GM12864 (cell line): Measurements from ENCODE around the gene HSPA12A.

ENCODE experiments used
- DNase-seq: peaks from one replicate; pipeline ENCODE4 v3.0.0-alpha.2; 2011; ENCODE audit warnings: low read depth
- H3K4me3 ChIP-seq: 2 replicates; pipeline ENCODE4 v1.5.1; 2011; ENCODE audit warnings: mild to moderate bottlenecking, low read depth, low read length, control low read depth
- CTCF ChIP-seq: IDR thresholded peaks from 2 replicates; pipeline ENCODE4 v1.5.1; 2011; ENCODE audit warnings: low read depth, mild to moderate bottlenecking, moderate library complexity, low read length, control low read depth, inconsistent platforms; ENCODE audit errors: missing control alignments

The HSPA12A gene

GRCh38 chr10:116743266-116744064, 1.1 kb upstream of the HSPA12A start:
- DNase-seq, result no peak
- no peak overlapping the region for H3K4me3 ChIP-seq
- no peak for TF ChIP-seq CTCF

- DNase-seq, result no peak
- peak overlapping the region; percentile 42; the same call in 1 of the 2 replicates for H3K4me3 ChIP-seq
- TF ChIP-seq CTCF, result no peak
Measured at GRCh38 chr10:116741391-116742351, 695 bp downstream of the HSPA12A start.

- no peak for DNase-seq
- no peak for TF ChIP-seq CTCF
- H3K4me3 ChIP-seq, result no peak overlapping the region
Measured at GRCh38 chr10:116740971-116741370, 1.4 kb downstream of the HSPA12A start.

GRCh38 chr10:116738339-116738738, 4.0 kb downstream of the HSPA12A start:
- no peak for DNase-seq
- no peak overlapping the region for H3K4me3 ChIP-seq
- TF ChIP-seq CTCF, result no peak

GRCh38 chr10:116737627-116738327, 4.6 kb downstream of the HSPA12A start:
- H3K4me3 ChIP-seq, result no peak overlapping the region
- no peak for DNase-seq
- TF ChIP-seq CTCF, result peak; percentile 33

GRCh38 chr10:116733566-116733965, 8.8 kb downstream of the HSPA12A start:
- no peak for DNase-seq
- no peak for TF ChIP-seq CTCF
- H3K4me3 ChIP-seq, result no peak overlapping the region
